GM18867 (cell line): ENCODE measurements around the gene SPOP.
"Not testable (repeated sequence)": the region's sequence is repeated elsewhere in the genome, so short reads cannot be mapped to it uniquely, and the experiment has no call there.

Experiments used
- ATAC-seq: cut with Tn5 transposase; IDR thresholded peaks from one replicate; pipeline ENCODE4 v1.9.1; 2021; ENCODE audit warnings: mild to moderate bottlenecking, moderate library complexity; ENCODE audit not compliant: unreplicated experiment

SPOP gene

GRCh38 chr17:49554694-49555494 lies 123.0 kb downstream of the SPOP start:
- no peak for ATAC-seq

GRCh38 chr17:49553676-49554335 lies 124.1 kb downstream of the SPOP start:
- no peak for ATAC-seq

- ATAC-seq, result no peak
Measured at GRCh38 chr17:49552070-49552751, 125.7 kb downstream of the SPOP start.

- ATAC-seq, result no peak
Measured at GRCh38 chr17:49551221-49552069, 126.5 kb downstream of the SPOP start.

GRCh38 chr17:49550764-49551163 lies 127.1 kb downstream of the SPOP start:
- not testable (repeated sequence) for ATAC-seq

- ATAC-seq, result no peak
Measured at GRCh38 chr17:49549691-49550678, 127.9 kb downstream of the SPOP start.

- no peak for ATAC-seq
Measured at GRCh38 chr17:49549311-49549605, 128.6 kb downstream of the SPOP start.
